Measurements from ENCODE around the gene MPST.
A peak's percentile ranks its signal among the peaks of the same experiment; 100 is the strongest.

DNA sequence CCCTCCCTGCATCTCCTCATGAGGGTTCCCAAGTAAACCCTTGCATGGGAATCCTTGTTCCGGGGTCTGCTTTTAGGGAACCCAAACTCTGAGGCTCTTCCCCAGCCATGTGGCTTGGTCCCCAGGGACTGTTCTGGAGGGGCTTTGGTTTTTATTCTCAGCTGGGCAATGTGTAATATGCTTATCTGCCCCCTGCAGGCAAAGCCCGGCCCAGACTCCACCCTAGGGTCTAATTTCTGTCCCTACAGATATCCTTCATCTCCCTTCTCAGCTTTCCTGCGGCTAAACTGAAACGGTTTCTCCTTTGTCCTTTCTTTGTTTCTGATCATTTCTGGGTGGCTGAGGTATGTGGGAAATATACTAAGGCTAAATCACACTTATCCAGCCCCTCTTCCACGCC is 37.4 kb upstream of the MPST start:
- TF ChIP-seq, protein P1, sequence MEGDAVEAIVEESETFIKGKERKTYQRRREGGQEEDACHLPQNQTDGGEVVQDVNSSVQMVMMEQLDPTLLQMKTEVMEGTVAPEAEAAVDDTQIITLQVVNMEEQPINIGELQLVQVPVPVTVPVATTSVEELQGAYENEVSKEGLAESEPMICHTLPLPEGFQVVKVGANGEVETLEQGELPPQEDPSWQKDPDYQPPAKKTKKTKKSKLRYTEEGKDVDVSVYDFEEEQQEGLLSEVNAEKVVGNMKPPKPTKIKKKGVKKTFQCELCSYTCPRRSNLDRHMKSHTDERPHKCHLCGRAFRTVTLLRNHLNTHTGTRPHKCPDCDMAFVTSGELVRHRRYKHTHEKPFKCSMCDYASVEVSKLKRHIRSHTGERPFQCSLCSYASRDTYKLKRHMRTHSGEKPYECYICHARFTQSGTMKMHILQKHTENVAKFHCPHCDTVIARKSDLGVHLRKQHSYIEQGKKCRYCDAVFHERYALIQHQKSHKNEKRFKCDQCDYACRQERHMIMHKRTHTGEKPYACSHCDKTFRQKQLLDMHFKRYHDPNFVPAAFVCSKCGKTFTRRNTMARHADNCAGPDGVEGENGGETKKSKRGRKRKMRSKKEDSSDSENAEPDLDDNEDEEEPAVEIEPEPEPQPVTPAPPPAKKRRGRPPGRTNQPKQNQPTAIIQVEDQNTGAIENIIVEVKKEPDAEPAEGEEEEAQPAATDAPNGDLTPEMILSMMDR (conservative IDR thresholded peaks at IDR 0.05; ENCODE audit: low read length): peak; percentile 59
- TF ChIP-seq EZH2phosphoT487 (IDR thresholded peaks at IDR 0.05; ENCODE audit: borderline replicate concordance): no peak

Data from Loucy (cell line).